Nephron progenitor cell (in vitro differentiated cells): Measurements from ENCODE around the gene PLCL2.
"Not testable (repeated sequence)": the region's sequence is repeated elsewhere in the genome, so short reads cannot be mapped to it uniquely, and the experiment has no call there.

Experiments used
- DNase-seq: peaks from one replicate; pipeline ENCODE4 v3.0.0; 2021
- H3K27ac Mint-ChIP-seq: 2 replicates; pipeline ENCODE4 v1.8.0; 2021; ENCODE audit warnings: mild to moderate bottlenecking, moderate library complexity, mixed read lengths
- H3K27me3 Mint-ChIP-seq: 2 replicates; pipeline ENCODE4 v1.8.0; 2021; ENCODE audit warnings: mild to moderate bottlenecking, low read depth, mixed read lengths; ENCODE audit not compliant: poor library complexity
- H3K36me3 Mint-ChIP-seq: 2 replicates; pipeline ENCODE4 v1.8.0; 2021; ENCODE audit warnings: low read depth, mixed read lengths
- H3K4me1 Mint-ChIP-seq: 2 replicates; pipeline ENCODE4 v1.8.0; 2021; ENCODE audit warnings: mixed read lengths
- H3K4me3 Mint-ChIP-seq: 2 replicates; pipeline ENCODE4 v1.8.0; 2021; ENCODE audit warnings: mild to moderate bottlenecking, moderate library complexity, mixed read lengths
- H3K9me3 Mint-ChIP-seq: 2 replicates; pipeline ENCODE4 v1.8.0; 2021; ENCODE audit warnings: mild to moderate bottlenecking, moderate library complexity, mixed read lengths
- TF ChIP-seq, protein P1 (sequence below): fragments of 200-600 bp; sonication (generic); IDR thresholded peaks from 2 replicates; pipeline ENCODE4 v1.5.0; 2021; ENCODE audit warnings: antibody characterized with exemption

The PLCL2 gene

DNA sequence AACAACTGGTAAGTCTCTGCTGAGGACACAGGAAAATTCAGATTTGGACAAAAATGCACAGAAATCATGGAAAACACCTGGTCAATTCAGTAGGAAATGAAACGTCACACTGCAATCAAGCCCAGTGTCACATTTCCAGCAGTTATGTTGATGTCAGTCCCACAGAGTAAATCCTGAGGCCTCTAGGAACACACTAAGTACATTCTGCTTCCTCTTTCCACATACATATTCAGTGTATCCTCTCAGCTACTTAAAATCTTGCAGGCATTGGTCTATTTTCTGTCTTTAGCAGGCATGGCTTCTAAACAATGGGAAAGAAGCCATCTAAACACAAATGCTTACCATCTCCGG is 207.8 kb downstream of the PLCL2 start:
- H3K4me3 Mint-ChIP-seq = no peak overlapping the region

DNA sequence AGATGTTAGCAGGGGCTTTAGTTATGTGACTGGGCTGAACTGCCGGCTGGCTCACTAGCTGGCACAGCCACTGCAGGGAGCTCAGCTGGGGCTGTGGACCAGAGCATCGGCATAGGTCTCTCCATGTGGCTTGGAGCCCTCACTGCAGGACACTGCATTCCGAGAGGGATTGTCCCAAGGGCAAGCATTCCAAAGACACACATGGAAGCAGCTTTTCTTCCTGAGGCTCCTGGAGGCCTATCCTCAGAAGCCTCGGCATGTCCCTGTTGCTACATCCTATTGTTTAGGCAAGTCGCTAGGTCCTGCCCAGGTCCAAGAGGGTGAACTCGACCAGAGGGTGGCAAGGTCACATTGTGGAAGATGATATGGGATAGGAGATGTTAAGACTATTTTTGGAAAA is 209.8 kb downstream of the PLCL2 start:
- DNase-seq = no peak
- Mint-ChIP-seq H3K4me3 (no peak overlapping the region), H3K27me3 (peaks cover 3% of the 10 kb centered on the region), H3K36me3 (no peaks in the 10 kb centered on the region), H3K9me3 (no peaks in the 10 kb centered on the region), H3K4me1 (peaks cover 11% of the 10 kb centered on the region), H3K27ac (no peak overlapping the region)
- TF ChIP-seq, protein P1, sequence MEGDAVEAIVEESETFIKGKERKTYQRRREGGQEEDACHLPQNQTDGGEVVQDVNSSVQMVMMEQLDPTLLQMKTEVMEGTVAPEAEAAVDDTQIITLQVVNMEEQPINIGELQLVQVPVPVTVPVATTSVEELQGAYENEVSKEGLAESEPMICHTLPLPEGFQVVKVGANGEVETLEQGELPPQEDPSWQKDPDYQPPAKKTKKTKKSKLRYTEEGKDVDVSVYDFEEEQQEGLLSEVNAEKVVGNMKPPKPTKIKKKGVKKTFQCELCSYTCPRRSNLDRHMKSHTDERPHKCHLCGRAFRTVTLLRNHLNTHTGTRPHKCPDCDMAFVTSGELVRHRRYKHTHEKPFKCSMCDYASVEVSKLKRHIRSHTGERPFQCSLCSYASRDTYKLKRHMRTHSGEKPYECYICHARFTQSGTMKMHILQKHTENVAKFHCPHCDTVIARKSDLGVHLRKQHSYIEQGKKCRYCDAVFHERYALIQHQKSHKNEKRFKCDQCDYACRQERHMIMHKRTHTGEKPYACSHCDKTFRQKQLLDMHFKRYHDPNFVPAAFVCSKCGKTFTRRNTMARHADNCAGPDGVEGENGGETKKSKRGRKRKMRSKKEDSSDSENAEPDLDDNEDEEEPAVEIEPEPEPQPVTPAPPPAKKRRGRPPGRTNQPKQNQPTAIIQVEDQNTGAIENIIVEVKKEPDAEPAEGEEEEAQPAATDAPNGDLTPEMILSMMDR = no peak

More for the DNA sequence above, 207.8 kb downstream of the PLCL2 start:
- TF ChIP-seq, protein P1 = no peak
- Mint-ChIP-seq H3K9me3 (no peaks in the 10 kb centered on the region), H3K4me1 (peaks cover 11% of the 10 kb centered on the region), H3K27me3 (peaks cover 3% of the 10 kb centered on the region), H3K27ac (no peak overlapping the region), H3K36me3 (no peaks in the 10 kb centered on the region)
- no peak for DNase-seq

DNA sequence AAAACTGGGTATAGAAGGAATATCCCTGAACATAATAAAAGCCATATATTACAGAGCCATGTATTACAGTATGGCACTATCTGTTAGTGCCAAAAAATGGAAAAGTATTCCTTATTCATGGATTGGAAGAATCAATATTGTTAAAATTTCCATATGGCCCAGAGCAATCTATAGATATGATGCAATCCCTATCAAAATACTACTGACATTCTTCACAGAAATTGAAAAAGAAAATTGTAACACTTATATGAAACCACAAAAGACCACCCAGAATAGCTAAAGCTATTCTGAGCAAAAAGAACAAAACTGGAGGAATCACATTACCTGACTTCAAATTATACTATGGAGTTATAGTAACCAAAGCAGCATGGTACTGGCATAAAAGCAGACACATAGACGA is 218.8 kb downstream of the PLCL2 start:
- no peaks in the 10 kb centered on the region for H3K27me3 Mint-ChIP-seq
- H3K9me3 Mint-ChIP-seq = peaks cover 15% of the 10 kb centered on the region
- no peak for DNase-seq
- H3K36me3 Mint-ChIP-seq = no peaks in the 10 kb centered on the region
- no peaks in the 10 kb centered on the region for H3K4me1 Mint-ChIP-seq
- no peak overlapping the region for H3K27ac Mint-ChIP-seq
- TF ChIP-seq, protein P1 = no peak
- H3K4me3 Mint-ChIP-seq = no peak overlapping the region

DNA sequence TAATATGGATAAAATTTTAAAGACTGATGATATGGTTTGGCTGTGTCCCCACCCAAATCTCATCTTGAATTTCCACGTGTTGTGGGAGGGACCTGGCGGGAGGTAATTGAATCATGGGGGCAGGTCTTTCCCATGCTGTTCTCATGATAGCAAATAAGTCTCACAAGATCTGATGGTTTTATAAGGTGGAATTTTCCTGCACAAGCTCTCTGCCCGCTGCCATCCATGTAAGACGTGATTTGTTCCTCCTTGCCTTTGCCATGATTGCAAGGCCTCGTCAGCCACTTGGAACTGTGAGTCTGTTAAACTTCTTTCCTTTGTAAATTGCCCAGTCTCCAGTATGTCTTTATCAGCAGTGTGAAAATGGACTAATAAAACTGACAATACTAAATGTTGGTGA is 222.0 kb downstream of the PLCL2 start:
- not testable (repeated sequence) for H3K36me3 Mint-ChIP-seq, H3K4me1 Mint-ChIP-seq, H3K27me3 Mint-ChIP-seq, H3K27ac Mint-ChIP-seq, DNase-seq, H3K4me3 Mint-ChIP-seq
- H3K9me3 Mint-ChIP-seq = peaks cover 15% of the 10 kb centered on the region

DNA sequence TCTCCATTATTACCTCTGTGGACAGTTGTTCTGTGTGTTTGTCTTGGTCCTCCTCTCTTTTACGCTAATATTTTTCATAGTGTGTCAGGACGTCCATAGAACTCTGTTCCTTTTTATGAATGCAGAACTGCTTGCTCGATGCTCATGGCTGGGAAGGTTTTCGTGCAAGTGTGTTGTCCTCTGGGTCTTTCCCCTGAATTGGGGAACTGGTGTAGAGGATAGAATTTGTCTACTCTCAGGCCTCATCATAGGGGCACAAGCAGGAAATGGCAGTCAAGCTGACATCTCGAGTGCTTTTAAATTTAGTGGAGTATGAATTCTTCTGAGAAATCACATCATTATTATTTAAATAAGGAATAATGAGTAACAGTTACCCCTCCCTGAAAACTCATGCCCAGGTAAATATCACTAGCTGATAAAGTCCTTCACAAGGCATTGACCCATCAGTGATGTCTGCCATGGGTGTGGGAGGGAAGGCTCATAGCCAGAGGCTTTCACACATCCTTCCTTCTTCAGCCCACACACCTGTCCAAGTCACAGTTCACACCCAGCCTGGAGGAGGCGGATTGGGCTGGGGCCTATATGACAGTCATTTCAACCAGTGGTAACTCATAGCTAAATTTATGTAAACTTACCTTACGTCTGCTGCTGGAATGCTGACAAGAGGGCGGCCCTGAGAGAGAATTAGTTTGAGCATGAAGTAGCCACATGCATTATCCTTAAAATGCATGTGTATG is 226.1 kb downstream of the PLCL2 start:
- H3K4me3 Mint-ChIP-seq = no peak overlapping the region
- H3K36me3 Mint-ChIP-seq = no peaks in the 10 kb centered on the region
- TF ChIP-seq, protein P1 = no peak
- DNase-seq = no peak
- no peaks in the 10 kb centered on the region for H3K9me3 Mint-ChIP-seq
- H3K27me3 Mint-ChIP-seq = no peaks in the 10 kb centered on the region
- H3K27ac Mint-ChIP-seq = no peak overlapping the region
- H3K4me1 Mint-ChIP-seq = no peaks in the 10 kb centered on the region

DNA sequence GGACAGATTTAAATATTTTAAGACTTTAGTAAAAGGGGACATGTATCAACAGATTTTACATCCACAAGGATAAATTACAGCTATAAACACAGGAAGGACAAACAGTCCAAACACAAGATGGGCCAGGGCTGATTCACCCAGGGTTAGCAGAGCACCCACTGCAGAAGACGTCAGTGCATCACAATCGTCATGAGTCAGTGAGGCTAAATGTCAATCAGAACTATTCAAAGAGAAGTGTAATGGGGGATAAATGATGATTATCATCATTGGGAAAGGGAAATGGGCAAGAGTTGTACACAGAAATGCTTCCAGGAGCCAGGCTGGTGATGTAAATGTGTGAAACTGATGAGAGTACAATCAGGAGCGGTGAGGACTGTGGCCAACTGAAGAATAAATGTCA is 226.8 kb downstream of the PLCL2 start:
- no peak for DNase-seq
- no peaks in the 10 kb centered on the region for H3K36me3 Mint-ChIP-seq
- no peaks in the 10 kb centered on the region for H3K9me3 Mint-ChIP-seq
- H3K4me3 Mint-ChIP-seq = no peak overlapping the region
- H3K27ac Mint-ChIP-seq = no peak overlapping the region
- TF ChIP-seq, protein P1 = no peak
- no peaks in the 10 kb centered on the region for H3K4me1 Mint-ChIP-seq
- no peaks in the 10 kb centered on the region for H3K27me3 Mint-ChIP-seq
